Lung (tissue), 12 donors: ENCODE results near the gene PARP11. TPM values are rescaled to one million over a fixed set of nuclear protein-coding genes. Genes with fewer than 3 reads are reported as not detected.
"Not testable (repeated sequence)": the region's sequence is repeated elsewhere in the genome, so short reads cannot be mapped to it uniquely, and the experiment has no call there.

Source experiments
- ATAC-seq: fragments of 200-7000 bp; cut with Tn5 transposase; one replicate; pipeline ENCODE4 v1.9.1; 2020; ENCODE audit warnings: moderate number of reproducible peaks; ENCODE audit not compliant: insufficient read depth, low FRiP score
- DNase-seq, 3 donors: peaks; one replicate each; pipeline ENCODE4 v3.0.0-alpha.2; 2013 to 2017
- H3K27ac ChIP-seq, 2 donors: one replicate each; pipeline ENCODE4 v1.5.1; 2013; ENCODE audit warnings: mild to moderate bottlenecking in 2 of 2, moderate library complexity in 2 of 2, control low read depth in 1 of 2, inconsistent platforms in 1 of 2, low read depth in 1 of 2, low read length in 1 of 2
- H3K27me3 ChIP-seq, 3 donors: one replicate each; pipeline ENCODE4 v1.5.1; 2013; ENCODE audit warnings: low read length in 2 of 3; ENCODE audit not compliant: control insufficient read depth in 3 of 3, insufficient read depth in 3 of 3
- H3K36me3 ChIP-seq, 4 donors: one replicate each; pipeline ENCODE4 v1.5.1; 2013; ENCODE audit warnings: low read length in 4 of 4, mild to moderate bottlenecking in 1 of 4, moderate library complexity in 1 of 4; ENCODE audit not compliant: control insufficient read depth in 4 of 4, insufficient read depth in 4 of 4
- H3K4me1 ChIP-seq, 5 donors: one replicate each; pipeline ENCODE4 v1.5.1; 2013; ENCODE audit warnings: low read length in 5 of 5, mild to moderate bottlenecking in 2 of 5, moderate library complexity in 1 of 5; ENCODE audit not compliant: control insufficient read depth in 5 of 5, insufficient read depth in 5 of 5
- H3K4me3 ChIP-seq: one replicate; pipeline ENCODE4 v1.5.1; 2013; ENCODE audit warnings: mild to moderate bottlenecking, control low read depth, moderate library complexity
- H3K9ac ChIP-seq, 2 donors: one replicate each; pipeline ENCODE4 v1.5.1; 2013; ENCODE audit warnings: low read length in 2 of 2, control low read depth in 1 of 2; ENCODE audit not compliant: insufficient read depth in 1 of 2
- H3K9me3 ChIP-seq, 4 donors: one replicate each; pipeline ENCODE4 v1.5.1; 2013; ENCODE audit warnings: low read length in 3 of 4, mild to moderate bottlenecking in 1 of 4, moderate library complexity in 1 of 4; ENCODE audit not compliant: control insufficient read depth in 4 of 4, insufficient read depth in 3 of 4
- CTCF ChIP-seq: IDR thresholded peaks from 2 replicates; pipeline ENCODE4 v1.5.1; 2012; ENCODE audit warnings: mild to moderate bottlenecking; ENCODE audit errors: control extremely low read depth, extremely low read depth
- WGBS, 2 donors: extraction: QIAGEN DNeasy Blood & Tissue Kit; methylation state at CpG; one replicate each; pipeline ENCODE4 v1.1.7; 2013; 5-methylcytosine and 5-hydroxymethylcytosine counted together
- polyA plus RNA-seq, 2 donors: library from polyadenylated mRNA; stranded (reverse); fragments of 200-250 nt; gene quantifications; one replicate each; pipeline ENCODE4 v1.2.1, GENCODE V29; 2013
- total RNA-seq, 2 donors: library from RNA; depleted of rRNA in 1 of 2; stranded (reverse); fragments of >200 nt in 1 of 2; gene quantifications; one replicate each; pipeline ENCODE4 v1.2.1, GENCODE V29; 2014 to 2021
- donor health status: control.
- donor health status: control.
- donor health status: Bipolar disorder and iron deficiency.
- donor health status: healthy.
- donor health status: DM: yes; HTN: yes; CAD: no.

PARP11 gene
- total and polyA plus RNA-seq, 4 donors, result 2.7 to 12.8 (median 8.1) TPM

DNA sequence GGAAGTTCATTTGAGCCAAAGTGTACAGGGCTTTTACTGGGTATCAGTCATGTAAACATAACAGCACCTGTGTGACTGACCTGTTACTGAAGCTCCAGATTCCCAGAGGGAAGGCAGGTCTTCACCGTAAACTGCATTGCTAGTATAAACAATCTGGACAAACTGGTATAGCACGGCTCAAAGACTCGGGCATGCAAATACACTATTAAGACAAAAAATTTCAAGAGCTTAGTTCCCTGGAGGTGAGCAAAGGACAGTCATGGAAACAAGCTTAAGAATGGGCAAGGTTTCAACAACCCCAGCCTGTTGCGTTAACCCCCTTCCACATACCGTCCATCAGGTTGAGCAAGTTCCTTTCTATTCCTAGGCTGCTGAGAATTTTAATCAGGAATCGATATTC, 9.4 kb downstream of the PARP11 start:
- WGBS, 2 donors, result 71 to 73% methylated on average over 6 of the region's 6 CpGs
- no peaks in the 10 kb centered on the region for H3K27me3 ChIP-seq
- H3K27ac ChIP-seq, result no peak overlapping the region
- H3K36me3 ChIP-seq, result peaks cover 3 to 15% (median 10%) of the 10 kb centered on the region in 4 donors
- H3K4me3 ChIP-seq, result no peak overlapping the region
- no peak for TF ChIP-seq CTCF
- ATAC-seq, result no peak
- peaks cover 0 to 12% (median 2%) of the 10 kb centered on the region in 4 donors for H3K9me3 ChIP-seq
- H3K9ac ChIP-seq, result no peak overlapping the region
- peak in 1 of 3 donors; percentile 32 for DNase-seq
- H3K4me1 ChIP-seq, result no peaks in the 10 kb centered on the region

- Histone ChIP-seq H3K27ac (no peak overlapping the region), H3K27me3 (peaks cover 0 to 4% (median 3%) of the 10 kb centered on the region in 3 donors), H3K9ac (no peak overlapping the region), H3K36me3 (peaks cover 0 to 2% (median 0%) of the 10 kb centered on the region in 4 donors), H3K4me1 (no peaks in the 10 kb centered on the region), H3K9me3 (no peaks in the 10 kb centered on the region), H3K4me3 (no peak overlapping the region)
- ATAC-seq (no peak), DNase-seq (no peak)
- 89 to 94% methylated on average over 5 of the region's 5 CpGs for WGBS, 2 donors
- TF ChIP-seq CTCF, result no peak
Observed at GRCh38 chr12:3842517-3842916, 30.7 kb downstream of the PARP11 start.

DNA sequence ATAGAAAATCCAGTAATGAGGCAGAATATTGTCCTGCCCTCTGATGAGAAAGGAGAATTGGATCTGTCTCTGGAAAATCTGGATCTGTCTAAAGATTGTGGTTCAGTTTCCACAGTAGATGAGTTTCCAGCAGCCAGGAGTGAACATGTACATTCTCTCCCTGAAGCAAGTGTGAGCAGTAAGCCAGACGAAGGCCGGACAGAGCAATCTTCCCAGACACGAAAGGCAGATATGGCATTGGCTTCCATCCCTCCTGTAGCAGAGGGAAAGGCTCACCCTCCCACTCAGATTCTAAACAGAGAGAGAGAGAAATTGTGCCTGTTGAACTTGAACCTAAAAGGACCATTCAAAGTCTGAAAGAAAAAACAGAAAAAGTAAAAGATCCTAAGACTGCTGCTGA, 31.4 kb downstream of the PARP11 start:
- ATAC-seq (no peak), DNase-seq (no peak)
- H3K9me3 ChIP-seq, result no peaks in the 10 kb centered on the region
- WGBS, 2 donors, result 85 to 88% methylated on average over 3 of the region's 3 CpGs
- peaks cover 0 to 2% (median 0%) of the 10 kb centered on the region in 4 donors for H3K36me3 ChIP-seq
- H3K27me3 ChIP-seq, result peaks cover 0 to 4% (median 3%) of the 10 kb centered on the region in 3 donors
- no peaks in the 10 kb centered on the region for H3K4me1 ChIP-seq
- no peak overlapping the region for H3K4me3 ChIP-seq
- H3K27ac ChIP-seq, result no peak overlapping the region
- no peak for TF ChIP-seq CTCF
- no peak overlapping the region for H3K9ac ChIP-seq

DNA sequence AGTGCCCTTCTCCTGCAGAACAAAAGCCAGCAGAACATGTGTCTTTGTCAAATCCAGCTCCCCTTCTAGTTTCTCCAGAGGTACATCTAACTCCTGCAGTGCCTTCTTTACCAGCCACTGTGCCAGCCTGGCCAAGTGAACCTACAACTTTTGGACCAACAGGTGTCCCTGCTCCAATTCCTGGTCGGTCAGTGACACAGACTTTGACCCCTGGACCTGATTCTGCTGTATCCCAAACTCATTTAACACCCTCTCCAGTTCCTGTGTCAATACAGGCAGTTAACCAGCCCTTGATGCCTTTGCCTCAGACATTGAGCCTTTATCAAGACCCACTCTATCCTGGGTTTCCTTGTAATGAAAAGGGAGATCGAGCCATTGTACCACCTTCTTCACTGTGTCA, 32.4 kb downstream of the PARP11 start:
- 85 to 90% methylated on average over 2 of the region's 2 CpGs for WGBS, 2 donors
- not testable (repeated sequence) for ATAC-seq

DNA sequence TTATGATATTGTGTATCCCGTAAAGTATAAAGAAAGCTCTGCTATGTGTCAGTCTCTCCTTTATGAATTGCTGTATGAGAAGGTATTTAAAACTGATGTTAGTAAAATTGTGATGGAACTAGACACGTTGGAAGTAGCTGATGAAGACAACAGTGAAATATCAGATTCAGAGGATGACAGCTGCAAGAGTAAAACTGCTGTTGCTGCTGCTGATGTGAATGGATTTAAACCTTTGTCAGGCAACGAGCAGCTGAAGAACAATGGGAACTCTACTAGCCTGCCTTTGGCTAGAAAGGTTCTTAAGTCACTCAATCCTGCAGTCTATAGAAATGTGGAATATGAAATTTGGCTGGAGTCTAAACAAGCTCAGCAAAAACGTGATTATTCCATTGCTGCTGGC, 33.5 kb downstream of the PARP11 start:
- H3K9ac ChIP-seq, DNase-seq, H3K4me1 ChIP-seq, H3K27ac ChIP-seq, H3K4me3 ChIP-seq, H3K27me3 ChIP-seq, H3K36me3 ChIP-seq, H3K9me3 ChIP-seq, ATAC-seq: not testable (repeated sequence)
- WGBS, 2 donors, result 92 to 95% methylated on average over 4 of the region's 4 CpGs

More for the DNA sequence above, 32.4 kb downstream of the PARP11 start:
- not testable (repeated sequence) for H3K27me3 ChIP-seq, H3K9me3 ChIP-seq, H3K27ac ChIP-seq, H3K4me1 ChIP-seq, H3K9ac ChIP-seq, DNase-seq, H3K36me3 ChIP-seq, H3K4me3 ChIP-seq

GRCh38 chr12:3838701-3839548, 34.3 kb downstream of the PARP11 start:
- not testable (repeated sequence) for H3K9me3 ChIP-seq, ATAC-seq, H3K9ac ChIP-seq, H3K27ac ChIP-seq, H3K4me1 ChIP-seq, H3K4me3 ChIP-seq, H3K27me3 ChIP-seq, H3K36me3 ChIP-seq
- DNase-seq, result peak in 1 of 3 donors; percentile 15
- WGBS, 2 donors, result 61 to 66% methylated on average over 70 to 98 of the region's 98 CpGs
